ENCODE data around the gene OLIG1.

OLIG1 gene, protein sequence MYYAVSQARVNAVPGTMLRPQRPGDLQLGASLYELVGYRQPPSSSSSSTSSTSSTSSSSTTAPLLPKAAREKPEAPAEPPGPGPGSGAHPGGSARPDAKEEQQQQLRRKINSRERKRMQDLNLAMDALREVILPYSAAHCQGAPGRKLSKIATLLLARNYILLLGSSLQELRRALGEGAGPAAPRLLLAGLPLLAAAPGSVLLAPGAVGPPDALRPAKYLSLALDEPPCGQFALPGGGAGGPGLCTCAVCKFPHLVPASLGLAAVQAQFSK

GRCh38 chr21:33069994-33070743 is at the start of gene OLIG1:
TSS of gene OLIG1 (plus strand) at chr21:33070141. CDS start at chr21:33070247, 106 bp downstream.
- DNase-seq = peak; percentile 75

DNA sequence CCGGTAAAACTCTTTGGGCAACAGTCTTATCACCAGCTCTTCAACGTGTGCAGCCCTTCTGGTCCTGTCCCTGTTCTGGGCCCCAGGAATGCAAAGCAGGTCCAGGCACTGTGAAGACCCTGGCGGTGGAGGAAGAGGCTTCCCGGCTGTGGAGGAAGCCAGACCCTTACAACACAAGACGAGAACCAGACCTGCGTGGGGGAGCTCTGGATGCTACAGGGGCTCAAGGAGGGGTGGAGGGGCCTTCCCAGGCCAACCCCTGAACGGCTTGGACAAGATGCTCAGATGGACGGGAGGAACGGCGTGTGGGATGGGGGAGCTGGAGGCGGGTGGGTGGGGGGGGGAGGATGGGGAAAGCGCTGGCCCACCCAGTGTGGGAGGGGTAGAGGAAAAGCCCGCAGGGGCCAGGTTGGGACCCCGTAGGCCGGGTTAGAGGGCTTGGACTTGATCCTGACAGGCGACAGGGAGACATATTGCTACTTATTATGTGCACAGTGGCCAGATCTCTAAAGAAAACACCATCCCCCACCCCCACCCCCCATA is 49.3 kb upstream of the OLIG1 start:
- DNase-seq = no peak

DNA sequence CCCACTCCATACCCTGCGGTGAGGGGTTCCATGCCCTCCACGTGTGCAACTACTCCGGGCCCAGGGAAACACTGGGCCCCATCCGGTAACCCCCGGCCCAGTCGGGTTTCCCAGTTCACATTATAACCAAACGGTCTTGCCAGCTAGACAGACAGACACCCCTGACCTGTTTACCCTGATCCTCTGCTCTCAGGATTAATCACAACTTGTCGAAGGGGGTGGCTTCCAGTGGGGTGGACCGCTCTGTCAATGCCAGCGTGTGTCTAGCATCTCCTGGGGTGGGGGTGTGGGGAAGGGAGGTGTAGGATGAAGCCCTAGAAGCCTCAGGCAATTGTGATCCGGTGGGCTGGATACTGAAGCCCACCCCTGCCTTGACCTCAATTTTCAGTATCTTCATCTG is 48.8 kb upstream of the OLIG1 start:
- no peak for DNase-seq

DNA sequence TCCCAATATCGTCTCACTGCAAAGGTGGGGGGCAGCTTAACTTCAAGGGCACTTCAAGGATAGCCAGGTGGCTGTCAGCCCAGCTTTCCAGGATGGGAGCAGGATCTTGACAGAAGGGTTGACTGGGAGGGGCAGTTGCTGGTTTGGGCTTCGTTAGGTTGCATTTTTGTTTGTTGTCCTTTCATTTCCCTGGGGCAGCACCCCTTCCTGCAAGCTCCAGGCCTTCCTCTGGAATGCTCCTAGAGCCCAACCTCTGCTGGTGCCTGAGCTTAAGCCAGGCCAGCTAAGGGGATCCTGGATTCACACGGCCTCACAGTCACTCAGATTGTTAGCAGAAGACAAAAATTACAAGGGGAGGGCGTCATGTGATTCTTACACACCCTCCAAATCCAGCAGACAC is 48.3 kb upstream of the OLIG1 start:
- no peak for DNase-seq

DNA sequence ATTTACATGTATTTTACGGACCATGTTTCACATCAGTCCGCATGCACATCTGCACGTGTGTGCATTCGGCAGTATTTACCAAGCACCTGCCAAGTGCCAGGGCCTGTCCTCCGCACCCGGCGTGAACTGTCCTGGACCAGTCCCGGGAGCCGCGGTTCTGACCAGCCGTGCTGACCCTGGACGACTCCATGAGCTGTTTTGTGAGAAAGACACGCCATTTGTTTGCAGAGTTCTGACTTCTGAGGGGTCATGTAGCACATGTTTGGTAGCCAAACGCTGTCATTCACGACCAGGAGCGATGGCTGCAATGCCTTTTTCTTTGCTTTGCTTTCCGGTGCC is 47.5 kb upstream of the OLIG1 start:
- DNase-seq = no peak

DNA sequence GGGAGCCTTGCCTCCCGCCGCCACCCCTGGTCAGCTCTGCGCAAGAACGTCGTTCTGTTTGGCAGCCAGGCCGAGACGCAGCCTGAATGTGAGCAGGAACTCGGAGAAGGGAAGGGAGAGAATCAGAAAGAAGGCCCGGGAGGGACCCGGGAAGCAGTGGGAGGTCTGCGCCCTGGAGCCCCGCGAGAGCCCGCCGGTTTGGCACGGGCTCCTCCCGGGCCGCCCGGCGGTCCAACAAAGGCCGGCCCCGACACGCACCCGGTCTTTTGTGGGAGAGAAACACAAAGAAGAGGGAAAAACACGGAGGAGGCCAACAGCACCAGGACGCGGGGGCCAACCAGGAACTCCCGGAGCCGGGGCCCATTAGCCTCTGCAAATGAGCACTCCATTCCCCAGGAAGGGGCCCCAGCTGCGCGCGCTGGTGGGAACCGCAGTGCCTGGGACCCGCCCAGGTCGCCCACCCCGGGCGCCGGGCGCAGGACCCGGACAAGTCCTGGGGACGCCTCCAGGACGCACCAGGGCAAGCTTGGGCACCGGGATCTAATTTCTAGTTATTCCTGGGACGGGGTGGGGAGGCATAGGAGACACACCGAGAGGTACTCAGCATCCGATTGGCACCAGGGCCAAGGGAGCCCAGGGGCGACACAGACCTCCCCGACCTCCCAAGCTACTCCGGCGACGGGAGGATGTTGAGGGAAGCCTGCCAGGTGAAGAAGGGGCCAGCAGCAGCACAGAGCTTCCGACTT is 46.9 kb upstream of the OLIG1 start:
- no peak for DNase-seq

GRCh38 chr21:33023574-33024200 is 46.3 kb upstream of the OLIG1 start:
- DNase-seq = no peak

GRCh38 chr21:33024201-33025103 is 45.5 kb upstream of the OLIG1 start:
- DNase-seq = no peak

DNA sequence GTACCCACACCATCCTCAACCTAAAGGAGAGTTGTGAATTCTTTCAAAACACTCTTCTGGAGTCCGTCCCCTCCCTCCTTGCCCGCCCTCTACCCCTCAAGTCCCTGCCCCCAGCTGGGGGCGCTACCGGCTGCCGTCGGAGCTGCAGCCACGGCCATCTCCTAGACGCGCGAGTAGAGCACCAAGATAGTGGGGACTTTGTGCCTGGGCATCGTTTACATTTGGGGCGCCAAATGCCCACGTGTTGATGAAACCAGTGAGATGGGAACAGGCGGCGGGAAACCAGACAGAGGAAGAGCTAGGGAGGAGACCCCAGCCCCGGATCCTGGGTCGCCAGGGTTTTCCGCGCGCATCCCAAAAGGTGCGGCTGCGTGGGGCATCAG is 44.8 kb upstream of the OLIG1 start:
- peak; percentile 25 for DNase-seq

DNA sequence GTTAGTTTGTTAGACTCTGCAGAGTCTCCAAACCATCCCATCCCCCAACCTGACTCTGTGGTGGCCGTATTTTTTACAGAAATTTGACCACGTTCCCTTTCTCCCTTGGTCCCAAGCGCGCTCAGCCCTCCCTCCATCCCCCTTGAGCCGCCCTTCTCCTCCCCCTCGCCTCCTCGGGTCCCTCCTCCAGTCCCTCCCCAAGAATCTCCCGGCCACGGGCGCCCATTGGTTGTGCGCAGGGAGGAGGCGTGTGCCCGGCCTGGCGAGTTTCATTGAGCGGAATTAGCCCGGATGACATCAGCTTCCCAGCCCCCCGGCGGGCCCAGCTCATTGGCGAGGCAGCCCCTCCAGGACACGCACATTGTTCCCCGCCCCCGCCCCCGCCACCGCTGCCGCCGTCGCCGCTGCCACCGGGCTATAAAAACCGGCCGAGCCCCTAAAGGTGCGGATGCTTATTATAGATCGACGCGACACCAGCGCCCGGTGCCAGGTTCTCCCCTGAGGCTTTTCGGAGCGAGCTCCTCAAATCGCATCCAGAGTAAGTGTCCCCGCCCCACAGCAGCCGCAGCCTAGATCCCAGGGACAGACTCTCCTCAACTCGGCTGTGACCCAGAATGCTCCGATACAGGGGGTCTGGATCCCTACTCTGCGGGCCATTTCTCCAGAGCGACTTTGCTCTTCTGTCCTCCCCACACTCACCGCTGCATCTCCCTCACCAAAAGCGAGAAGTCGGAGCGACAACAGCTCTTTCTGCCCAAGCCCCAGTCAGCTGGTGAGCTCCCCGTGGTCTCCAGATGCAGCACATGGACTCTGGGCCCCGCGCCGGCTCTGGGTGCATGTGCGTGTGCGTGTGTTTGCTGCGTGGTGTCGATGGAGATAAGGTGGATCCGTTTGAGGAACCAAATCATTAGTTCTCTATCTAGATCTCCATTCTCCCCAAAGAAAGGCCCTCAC is 44.2 kb upstream of the OLIG1 start, which contains the start of gene OLIG2:
OLIG2 (plus strand) TSS at position 447 of the 954 bp plus-strand sequence. CDS start 928 bp downstream, outside the sequence.
- DNase-seq = peak; percentile 68

DNA sequence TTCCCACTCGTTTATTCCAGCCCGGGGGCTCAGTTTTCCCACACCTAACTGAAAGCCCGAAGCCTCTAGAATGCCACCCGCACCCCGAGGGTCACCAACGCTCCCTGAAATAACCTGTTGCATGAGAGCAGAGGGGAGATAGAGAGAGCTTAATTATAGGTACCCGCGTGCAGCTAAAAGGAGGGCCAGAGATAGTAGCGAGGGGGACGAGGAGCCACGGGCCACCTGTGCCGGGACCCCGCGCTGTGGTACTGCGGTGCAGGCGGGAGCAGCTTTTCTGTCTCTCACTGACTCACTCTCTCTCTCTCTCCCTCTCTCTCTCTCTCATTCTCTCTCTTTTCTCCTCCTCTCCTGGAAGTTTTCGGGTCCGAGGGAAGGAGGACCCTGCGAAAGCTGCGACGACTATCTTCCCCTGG is 43.5 kb upstream of the OLIG1 start:
- no peak for DNase-seq

DNA sequence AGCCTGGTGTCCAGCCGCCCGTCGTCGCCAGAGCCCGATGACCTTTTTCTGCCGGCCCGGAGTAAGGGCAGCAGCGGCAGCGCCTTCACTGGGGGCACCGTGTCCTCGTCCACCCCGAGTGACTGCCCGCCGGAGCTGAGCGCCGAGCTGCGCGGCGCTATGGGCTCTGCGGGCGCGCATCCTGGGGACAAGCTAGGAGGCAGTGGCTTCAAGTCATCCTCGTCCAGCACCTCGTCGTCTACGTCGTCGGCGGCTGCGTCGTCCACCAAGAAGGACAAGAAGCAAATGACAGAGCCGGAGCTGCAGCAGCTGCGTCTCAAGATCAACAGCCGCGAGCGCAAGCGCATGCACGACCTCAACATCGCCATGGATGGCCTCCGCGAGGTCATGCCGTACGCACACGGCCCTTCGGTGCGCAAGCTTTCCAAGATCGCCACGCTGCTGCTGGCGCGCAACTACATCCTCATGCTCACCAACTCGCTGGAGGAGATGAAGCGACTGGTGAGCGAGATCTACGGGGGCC is 43.0 kb upstream of the OLIG1 start:
- DNase-seq = no peak

GRCh38 chr21:33027401-33028286 is 42.3 kb upstream of the OLIG1 start:
- DNase-seq = no peak

GRCh38 chr21:33028287-33028670 is 41.7 kb upstream of the OLIG1 start:
- no peak for DNase-seq

GRCh38 chr21:33028773-33029384 is 41.1 kb upstream of the OLIG1 start:
- no peak for DNase-seq

DNA sequence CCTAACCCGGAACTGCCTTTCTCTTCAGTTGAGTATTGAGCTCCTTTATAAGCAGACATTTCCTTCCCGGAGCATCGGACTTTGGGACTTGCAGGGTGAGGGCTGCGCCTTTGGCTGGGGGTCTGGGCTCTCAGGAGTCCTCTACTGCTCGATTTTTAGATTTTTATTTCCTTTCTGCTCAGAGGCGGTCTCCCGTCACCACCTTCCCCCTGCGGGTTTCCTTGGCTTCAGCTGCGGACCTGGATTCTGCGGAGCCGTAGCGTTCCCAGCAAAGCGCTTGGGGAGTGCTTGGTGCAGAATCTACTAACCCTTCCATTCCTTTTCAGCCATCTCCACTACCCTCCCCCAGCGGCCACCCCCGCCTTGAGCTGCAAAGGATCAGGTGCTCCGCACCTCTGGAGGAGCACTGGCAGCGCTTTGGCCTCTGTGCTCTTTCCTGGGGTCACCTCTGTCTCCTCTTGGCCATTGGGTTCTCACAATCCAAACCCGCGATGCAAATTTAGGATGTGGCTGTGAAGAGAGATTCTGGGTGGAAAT is 40.5 kb upstream of the OLIG1 start:
- DNase-seq = no peak

DNA sequence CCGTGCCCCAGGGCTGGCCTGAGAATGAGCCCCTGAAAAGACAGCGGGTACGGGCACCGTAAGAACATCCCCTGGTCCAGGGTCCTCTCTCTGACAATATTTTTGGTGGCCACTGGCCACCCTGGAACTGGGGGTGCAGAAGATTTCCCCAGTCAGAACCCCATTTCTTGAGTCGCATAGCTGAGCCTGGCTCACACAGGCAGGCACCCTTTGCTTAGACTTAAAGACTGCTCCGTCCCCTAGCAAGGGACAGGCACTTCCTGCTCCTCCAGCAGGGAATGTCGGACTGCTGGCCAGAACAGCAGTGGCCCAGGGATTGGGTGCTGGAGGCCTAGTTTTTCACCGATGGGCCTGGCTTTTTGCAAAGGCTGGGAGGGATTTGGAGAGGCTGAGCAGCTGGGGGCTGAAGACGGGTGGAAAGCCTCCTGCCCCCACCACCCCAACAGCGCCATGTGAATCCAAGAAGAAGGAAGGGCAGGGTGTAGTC is 39.9 kb upstream of the OLIG1 start:
- DNase-seq = no peak

DNA sequence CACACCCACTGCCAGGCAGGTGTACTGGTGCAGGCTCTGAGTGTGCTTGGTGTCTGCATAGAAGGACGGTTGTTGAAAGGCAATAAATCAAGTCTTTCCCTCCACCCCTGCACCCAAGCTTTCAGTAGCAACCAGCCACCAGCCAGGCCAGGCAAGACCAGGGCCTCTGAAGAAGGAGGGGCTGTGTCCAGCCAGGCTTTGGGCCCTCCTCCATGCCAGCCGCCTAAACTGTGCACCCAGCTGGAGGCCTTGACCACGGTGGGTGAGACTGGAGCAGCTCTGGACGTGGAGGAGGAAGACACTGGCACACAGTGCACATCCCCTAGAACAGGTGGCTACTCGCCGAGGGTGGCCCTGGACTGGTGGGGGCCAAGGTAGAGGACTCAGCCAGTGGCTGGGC is 39.3 kb upstream of the OLIG1 start:
- no peak for DNase-seq

Data from GDM1 (cell line).